Muscle of back (tissue), 11 donors: ENCODE results near the gene DPP10. TPM values are rescaled to one million over a fixed set of nuclear protein-coding genes. Genes with fewer than 3 reads are reported as not detected.

ENCODE experiments used
- DNase-seq, 3 donors: peaks; one replicate each; pipeline versions ENCODE4 v3.0.0 to v3.0.0-alpha.2; 2013
- polyA plus RNA-seq, 10 donors: library from polyadenylated mRNA; unstranded; fragments of 120-200 nt; gene quantifications; one replicate each; pipeline ENCODE4 v1.2.1, GENCODE V29; 2013; ENCODE audit not compliant: insufficient read length in 10 of 10

DPP10 gene
- polyA plus RNA-seq, 10 donors, result 0.09 to 4.7 (median 0.55) TPM

DNA sequence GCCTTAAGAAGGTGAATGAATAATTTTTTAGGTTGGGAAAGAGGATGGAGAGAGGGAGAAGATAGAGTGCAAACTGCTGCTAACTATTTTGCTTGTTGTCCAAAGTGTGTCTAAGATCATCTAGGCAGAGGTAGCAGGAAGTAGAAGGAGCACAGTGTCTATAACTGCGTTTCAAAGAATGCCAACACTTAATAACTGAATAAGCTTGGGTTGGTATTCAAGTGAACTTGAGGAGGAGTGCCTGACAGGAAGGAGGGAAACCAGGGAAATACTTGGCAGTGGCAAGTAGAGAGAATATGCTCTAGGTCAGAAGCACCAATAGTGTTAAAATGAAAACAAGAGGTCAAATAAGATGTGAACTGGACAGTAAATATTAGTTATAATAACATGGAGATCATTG, 155.9 kb downstream of the DPP10 start:
- no peak for DNase-seq

DNA sequence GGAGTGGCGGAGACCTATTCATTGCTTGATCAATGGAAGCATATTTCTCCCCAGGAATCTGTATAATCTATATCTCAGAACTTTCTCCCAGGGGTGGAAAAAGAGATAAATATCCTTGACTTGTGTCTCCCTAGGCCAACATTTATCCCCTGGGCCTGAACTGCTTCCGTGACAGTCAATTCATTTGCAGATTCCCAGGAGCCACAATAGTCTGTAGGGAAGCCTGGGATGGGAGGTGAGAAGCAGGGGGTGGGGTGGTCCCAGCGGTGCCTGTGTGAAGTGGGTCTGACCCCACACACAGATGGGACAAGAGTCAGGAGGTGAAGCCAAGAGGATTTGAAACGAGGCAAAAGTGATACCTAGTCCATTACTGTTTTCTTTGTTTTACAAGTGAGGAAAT, 166.8 kb downstream of the DPP10 start:
- no peak for DNase-seq

DNA sequence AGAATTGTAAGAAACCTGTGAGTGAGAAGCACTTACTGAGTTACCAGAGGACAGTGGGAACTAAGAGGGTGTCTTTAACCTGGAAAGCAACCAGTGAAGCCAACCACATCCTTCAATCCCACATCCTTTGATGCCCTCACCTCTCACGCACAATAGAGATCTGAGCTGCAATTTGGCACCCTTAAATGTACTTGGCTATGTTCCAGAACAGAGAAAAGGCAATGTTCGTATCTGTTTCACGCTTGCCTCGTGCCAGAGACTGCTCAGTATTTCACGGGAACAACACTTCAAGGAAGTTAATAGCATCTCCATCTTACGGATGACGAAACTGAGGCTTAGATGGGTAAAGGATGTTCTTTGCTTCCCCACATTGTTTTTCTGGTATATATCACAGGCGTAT, 167.4 kb downstream of the DPP10 start:
- no peak for DNase-seq

DNA sequence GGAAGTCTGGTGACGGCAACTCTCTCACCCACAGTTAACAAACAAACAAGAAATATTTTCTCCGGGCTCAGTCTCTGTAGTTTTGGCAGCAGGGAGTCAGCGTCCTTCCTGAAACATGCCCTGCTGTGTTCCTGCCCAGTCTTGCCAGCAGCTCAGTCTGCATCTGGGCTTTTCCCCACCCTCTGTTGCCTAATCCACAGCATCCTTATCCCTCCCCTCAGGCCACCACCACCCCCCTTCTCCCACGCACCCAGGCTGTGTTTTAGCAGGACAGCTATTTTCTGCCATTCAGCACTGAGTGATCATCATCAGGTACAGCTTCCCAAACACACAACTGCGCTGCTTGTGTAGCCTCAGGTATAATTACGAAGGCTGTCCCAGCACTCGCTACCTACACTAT, 168.2 kb downstream of the DPP10 start:
- DNase-seq, result no peak

DNA sequence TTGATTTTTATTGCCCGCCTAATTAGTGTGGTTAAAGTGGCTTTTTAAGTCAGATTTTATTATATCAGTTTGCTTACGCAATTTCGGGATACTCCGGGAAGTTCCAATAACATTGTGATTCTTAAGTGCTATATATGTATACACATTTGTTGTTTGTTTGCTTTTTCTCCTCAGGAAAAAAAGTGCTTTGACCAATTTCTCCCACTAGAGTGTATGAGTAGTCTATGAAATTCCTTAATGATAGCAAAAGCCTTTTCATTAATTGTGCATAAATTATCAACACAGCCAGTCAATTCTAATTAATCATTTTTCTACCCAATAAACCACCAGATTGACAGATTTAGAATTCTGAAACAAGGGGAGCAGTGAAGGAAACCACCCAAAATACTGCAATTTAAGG, 172.2 kb downstream of the DPP10 start:
- no peak for DNase-seq

DNA sequence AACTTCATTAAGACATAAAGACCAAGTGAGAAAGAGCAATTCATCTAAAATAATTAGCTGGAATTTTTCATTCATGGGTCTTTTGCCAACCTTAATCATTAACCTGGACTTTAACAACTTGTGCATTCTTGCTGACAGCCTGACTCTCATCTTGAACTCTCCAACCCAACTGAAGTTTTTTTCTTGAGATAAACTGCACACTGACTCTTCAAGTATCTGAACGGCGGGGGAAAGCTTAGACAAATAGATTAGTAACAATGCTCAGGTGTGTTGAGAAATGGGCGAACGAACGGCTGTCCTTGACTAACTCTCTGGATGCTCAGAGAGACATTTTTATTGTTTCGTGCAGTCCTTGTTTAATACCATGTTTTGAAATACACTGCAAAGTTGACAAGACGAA, 186.0 kb downstream of the DPP10 start:
- no peak for DNase-seq

DNA sequence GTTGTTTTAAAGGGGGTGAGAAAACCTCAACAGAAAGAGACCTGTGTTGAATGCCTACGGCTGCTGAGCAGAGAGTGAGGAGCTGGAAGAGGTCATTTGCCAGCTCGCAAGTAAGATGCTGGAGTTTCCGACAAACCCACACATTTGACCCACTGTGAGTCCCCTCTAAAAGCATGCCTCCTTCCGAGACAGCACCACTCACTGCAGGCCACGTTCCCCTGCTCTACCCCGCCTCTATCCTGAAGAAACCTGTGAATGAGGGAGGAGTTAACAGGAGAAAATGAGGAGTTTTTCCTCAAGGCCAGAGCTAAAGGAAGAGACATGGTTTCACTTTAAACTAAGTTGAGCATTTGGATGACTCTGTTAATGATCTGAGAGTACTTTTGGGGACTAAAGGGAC, 188.7 kb downstream of the DPP10 start:
- DNase-seq, result no peak

DNA sequence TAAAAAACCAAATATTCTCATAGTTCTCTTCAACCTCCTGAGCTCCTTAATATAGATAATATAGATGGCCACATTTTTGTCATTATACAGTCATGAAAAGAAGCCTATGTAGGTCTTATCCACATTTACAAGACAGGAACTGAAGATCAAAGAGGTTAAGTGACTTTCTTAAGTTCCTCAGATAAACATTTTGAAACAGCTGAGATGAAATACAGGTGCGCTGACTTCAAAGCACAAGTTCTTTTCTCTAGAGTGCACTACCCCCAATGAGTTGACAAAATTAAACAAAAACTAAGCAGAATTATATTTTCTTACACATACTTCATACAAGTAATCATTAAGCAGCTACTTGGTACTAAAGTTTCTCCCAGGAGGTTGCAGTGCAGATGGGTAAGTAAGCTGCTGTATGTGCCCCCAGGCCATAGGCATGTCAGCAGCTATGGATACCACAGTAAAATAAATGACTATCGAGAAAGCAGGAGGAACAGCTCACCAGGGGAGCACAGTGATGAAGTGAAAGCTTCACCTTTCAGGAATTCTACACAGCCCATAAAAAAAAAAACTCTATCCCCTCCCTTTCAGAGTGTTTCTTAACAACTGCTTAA, 199.8 kb downstream of the DPP10 start:
- DNase-seq, result no peak

DNA sequence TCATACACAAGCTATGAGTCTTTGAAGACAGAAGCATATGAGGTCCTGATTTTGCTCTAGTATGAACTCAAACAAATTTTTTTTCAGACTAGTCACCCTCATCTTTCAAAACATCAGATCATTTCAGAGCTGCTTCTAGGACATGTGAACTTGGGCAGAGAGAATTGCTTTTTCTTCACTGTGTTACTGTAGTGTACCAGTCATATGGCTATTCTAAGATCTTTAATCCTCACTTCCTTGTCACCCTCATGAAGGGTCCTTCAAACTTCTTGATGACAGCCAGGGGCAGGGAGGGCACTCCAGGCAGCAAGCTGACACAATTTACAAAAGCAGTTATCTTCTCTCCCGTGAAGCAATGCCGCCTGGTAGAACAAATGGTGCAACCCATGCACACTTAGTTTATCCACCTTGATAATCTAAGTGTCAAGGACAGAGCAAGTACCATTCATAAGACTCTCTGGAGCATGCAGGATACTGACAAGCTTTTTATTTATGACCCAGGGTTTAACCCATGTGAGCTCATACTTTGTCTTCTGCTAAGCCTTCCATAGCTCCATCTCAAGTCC, 200.6 kb downstream of the DPP10 start:
- no peak for DNase-seq

DNA sequence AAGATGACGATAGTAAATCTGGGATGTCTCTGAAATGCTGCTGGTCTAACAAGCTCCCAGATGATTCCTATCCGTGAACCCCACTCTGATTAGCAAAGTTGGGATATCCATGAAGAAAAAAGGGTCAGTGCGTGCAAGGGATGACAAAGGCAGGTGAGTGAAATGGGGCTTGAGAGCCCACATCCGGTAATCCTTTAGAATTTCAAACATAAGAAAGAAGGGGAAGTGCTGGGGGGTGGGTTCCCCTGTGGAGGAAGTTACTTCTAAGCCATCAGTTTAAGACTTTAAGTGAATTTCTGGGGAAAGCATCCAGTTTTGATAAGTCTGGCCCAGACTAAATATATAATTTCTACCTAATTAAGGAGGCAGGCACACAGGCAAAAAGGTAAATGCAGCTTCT, 209.5 kb downstream of the DPP10 start:
- no peak for DNase-seq

DNA sequence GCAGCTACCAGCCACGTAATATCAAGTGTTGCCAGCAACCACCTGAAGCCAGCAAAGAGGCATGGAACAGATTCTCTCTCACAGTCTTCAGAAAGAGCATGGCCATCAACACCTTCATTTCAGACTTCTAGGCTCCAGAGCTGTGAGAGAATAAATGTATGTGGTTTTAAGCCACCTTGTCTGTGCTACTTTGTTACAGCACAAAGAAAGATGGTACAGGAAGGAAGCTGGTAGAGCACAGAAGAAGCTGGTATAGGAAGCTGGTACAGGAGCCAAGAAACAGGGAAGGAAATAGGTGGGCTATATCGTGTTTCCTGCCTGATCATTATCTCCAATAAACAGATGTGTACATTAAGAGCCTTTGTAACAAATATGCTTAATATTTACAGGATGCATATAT, 217.4 kb downstream of the DPP10 start:
- no peak for DNase-seq

DNA sequence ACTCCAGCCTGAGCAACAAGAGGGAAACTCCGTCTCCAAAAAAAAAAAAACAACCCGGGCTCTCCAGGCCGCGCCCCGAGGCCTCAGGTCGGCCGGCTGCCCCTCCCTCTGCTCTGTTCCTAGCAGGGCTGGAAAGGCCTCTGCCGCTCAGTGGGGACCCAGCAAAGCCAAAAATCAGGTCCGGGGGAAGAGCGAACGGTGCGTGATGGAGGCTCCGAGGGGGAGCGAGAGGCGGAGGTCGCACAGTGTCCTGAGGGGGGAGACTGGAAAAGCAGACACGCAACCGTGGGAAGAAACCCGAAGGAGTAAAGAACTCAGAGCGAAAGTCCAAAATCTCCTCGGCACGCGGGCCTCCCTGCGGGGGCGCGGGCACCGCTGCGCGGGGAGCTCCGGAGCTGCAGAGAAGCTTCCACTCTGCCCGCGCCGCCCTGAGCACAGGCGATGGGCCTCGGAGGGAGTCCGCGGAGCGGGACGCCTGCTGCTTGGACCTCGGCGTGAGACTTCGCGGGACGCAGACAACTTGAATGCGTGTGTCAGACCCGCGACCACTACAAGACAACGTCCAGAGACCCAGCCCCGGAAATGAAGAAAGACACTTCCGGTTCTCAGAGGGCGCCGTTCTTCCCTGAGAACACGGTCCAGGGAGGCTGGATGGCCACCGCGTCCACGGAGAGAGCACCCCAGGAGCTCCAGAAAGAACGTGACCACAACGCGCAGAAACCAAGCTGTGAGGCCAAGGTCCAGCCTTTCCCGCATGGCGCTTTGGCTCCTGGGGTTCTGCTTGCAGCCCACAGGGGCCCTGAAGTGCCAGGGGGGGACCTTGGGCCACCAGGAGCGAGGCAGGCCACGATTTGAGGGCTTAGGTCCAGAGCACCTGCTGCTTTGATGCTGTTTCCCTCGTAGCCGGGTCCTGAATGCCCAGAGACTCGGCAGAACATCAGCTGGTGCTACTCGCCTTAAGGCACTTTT, 219.8 kb downstream of the DPP10 start:
- peak in 2 of 3 donors; percentile 20 to 64 for DNase-seq

DNA sequence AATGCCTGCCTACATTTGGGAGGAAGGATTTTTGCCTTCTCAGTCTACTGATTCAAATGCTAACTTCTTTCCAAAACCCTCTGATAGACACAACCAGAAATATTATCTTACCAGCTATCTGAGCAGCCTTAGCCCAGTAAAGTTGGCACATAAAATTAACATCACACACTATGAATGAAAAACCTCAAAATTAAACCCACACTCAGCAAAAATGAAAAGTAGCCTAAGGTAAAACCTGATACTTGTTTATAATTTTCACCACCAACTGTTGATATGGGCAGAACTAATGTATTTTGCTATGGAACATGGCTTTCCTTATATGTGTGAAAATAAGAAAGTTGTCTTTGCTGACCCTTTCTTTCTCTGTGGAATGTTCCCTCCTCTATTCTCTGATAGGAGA, 226.0 kb downstream of the DPP10 start:
- DNase-seq, result no peak

DNA sequence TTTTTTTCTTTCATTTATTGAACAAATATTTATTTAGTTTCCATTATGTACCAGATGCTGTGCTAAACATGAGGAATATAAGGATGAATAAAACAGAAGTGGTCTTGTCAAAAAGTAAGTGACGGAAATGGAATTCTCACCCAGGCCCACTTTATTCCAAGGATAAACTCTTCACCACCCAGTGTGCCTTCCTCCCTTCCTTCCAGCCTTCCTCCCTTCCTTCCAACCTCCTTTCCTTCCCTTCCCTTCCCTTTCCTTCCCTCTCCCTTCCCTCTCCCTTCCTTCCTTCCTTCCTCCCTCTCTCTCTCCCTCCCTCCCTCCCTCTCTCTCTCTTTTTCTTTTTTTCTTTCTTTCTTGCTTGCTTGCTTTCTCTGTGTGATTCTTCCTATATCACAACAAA, 240.8 kb downstream of the DPP10 start:
- DNase-seq, result no peak

DNA sequence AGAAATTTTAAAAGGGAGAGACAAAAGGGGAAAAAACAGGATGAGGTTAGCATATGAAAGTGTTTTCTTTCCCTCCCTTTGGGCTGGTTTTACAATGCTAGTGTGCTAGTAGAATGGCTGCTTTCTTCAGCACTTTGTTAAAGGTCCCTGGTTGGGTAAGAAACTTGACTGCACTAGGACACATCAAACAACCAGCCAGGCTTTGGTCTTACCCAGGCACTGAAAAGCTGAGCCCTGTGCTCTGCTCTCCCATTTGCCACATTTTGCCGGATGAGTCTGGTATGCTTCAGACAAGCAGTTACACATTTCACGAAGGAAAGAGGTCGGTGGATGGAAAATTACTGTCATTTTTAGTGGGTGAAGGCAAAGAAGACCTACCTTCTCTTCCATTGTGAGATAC, 242.0 kb downstream of the DPP10 start:
- no peak for DNase-seq

DNA sequence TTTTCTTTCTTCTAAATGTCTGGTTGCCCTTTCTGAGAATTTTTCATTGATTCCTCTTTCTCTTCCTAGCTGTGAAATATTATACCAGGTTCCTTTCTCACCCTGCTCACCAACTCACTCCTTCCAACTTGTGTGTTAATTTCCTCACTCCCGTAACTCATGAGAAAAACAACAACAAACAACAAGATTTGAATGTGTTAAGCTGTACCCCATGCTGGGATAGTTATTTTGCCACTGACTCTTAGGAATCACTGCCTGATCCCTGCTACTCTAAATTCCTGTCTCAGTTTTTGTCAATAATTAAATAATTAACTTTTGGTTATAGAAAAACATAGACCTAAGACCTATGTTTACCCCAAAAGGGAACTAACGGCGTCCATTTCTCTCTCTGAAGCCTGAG, 242.7 kb downstream of the DPP10 start:
- DNase-seq, result no peak

DNA sequence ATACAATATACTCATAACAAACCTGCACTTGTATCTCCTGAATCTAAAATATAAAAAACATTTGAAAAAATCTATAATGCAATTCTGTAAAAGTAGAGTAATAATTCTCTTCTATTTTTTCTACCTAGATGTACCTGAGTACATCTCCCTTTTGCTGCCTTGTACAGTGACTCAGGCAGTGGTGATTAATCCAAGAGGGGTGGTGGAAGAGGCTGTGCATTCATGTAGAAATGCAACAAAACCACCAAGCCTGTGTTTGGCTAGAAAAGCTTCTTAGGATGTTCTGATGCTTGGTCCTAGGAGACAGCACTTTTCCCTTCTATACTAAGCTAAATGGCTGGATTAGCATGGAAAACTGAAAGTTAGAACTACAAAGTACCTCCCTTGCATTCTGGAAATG, 245.8 kb downstream of the DPP10 start:
- DNase-seq, result no peak

DNA sequence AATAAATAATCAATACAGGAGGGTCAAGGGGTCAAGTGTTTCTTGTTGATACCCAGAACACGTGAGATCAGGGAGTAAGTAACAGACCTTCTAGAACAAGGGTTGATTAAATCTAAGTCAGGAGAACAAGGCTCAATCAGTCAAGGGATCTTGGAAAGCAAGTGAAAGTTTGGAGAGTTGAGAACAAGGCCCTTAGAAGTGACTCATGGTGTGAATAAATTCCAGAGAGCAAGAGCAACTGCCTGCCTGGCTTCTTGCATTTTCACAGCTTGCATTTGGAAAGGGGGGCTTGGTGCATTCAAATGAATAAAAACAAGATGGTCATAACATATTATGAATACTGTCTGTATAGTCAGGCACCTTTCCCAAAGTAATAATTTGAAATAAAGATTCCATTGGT, 256.1 kb downstream of the DPP10 start:
- no peak for DNase-seq

DNA sequence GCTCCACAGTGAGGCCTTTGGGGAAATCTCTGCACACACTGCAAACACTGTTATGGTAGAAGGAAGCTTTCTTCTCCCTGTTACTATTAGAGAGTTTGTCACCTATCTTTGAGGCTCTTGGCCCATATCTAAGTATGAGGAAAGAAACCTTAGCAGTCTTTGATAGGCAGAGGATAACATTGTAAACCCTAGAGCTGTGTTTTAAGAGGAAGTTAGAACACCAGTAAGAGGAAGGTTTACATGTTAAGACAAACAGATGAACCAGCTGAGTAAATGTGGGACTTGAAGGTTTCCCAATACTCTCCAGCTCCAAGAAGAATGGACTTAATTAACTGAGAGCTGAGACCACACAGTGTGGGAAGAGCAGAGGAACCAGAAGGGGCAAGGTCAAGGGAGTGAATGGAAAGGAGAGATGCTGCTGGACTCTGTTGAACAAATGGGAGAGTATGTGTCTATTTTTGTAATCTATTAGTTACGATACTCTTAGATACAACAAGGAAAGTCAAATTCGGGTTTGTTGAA, 257.0 kb downstream of the DPP10 start:
- no peak for DNase-seq

DNA sequence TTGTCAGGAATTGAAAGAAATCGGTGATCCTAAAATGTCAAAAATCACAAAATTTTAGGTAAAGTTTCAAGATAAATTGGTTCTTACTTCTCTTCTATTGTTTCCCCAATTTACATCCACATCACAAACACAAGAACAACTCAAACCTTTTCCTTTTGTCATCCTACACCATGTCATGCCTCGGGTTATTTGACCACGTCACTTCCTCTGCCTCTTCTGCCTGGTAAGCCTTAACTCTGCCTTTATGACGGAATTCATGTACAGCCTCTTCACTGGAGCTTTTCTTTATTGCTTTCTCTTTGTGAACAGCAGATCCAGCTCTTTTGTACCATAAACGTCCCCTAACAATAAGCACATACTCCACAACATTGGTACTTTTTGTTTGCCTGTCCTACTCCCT, 258.0 kb downstream of the DPP10 start:
- DNase-seq, result no peak

DNA sequence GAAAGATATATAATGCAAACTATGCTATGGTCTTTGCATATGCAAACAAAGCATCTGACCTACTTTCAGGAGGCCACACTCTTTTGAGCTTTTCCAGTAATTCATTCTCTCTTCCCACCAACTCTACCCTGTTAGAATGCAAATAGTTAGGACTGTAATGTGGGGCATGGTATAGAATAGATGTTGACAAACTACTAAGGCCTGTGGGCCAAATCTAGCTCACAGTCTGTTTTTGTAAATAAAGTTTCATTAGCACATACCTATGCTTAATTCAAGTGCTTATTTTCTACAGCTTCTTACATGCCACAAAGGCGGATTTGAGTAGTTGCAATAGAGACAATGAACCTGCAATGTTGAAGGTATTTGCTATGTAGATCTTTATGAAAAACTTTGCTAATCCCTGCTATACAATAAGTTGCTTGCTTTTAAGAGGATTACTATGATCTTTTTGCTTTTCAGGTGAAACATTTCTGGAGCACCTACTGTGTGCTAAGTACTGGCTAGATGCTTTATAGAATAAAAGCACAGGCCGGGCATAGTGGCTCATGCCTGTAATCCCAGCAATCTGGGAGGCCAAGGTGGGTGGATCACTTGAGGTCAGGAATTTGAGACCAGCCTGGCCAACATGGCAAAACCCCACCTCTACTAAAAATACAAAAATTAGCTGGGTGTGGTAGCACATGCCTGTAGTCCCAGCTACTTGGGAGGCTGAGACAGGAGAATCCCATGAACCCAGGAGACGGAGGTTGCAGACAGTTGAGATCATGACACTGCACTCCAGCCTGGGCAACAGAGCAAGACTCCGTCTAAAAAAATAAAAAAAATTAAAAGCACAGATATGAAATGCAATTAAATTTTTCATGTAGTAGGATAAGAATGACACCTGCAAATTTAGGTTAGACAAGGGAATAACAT, 267.8 kb downstream of the DPP10 start:
- DNase-seq, result no peak

DNA sequence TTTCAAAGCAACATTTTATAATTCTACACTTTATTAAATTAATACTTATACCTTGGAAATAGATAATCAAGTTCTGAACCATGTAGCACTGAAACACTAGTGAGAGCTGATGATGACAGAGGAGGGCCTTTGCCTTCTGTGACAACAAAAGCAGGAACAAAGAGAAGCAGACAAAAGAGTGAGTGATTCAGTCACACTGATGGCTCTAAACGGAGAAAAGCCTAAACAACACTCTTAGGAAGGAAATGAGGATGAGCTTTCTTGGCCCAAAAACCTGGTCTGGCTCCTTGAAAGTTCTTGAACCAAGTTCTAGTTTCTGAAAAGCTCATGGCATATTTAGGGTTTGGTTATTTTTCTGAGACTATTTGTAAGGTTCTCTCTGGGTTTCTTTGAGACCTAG, 271.9 kb downstream of the DPP10 start:
- DNase-seq, result no peak
